Lower leg skin (tissue), 3 donors: ENCODE measurements around the gene MAGI2.

ENCODE experiments used
- CTCF ChIP-seq, 3 donors: fragments of 450-650 bp; IDR thresholded peaks; one replicate each; pipeline ENCODE4 v1.5.1; 2016; ENCODE audit warnings: antibody characterized with exemption in 3 of 3, mild to moderate bottlenecking in 3 of 3, moderate library complexity in 2 of 3
- POLR2A ChIP-seq, 2 donors: fragments of 450-650 bp; IDR thresholded peaks; one replicate each; pipeline ENCODE4 v1.6.1; 2016 to 2017; ENCODE audit warnings: antibody characterized with exemption in 2 of 2, mild to moderate bottlenecking in 1 of 2, moderate library complexity in 1 of 2

DNA sequence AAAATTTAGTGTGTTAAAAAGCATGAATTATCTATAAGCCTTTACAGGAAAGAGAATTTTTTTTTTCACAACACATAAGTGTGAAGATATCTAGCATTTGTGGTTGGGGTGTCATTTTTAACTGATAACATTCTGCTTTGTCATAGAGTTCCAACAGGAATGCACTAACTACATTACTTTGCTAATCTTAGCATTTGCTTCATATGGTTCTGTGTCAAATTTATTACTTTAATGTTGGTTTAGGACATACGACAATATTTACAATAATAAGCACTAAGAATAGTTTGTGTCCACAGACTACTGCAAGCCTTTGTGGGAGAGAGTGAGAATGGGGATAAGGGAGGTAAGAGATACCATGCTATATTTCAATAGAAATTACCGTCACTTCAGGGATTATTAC is 40.6 kb upstream of the MAGI2 start:
- no peak for TF ChIP-seq POLR2A (IDR thresholded peaks at IDR 0.05)
- no peak for TF ChIP-seq CTCF (IDR thresholded peaks at IDR 0.05)
